GM13977 (cell line): Measurements from ENCODE around the gene AP3D1.
"Not testable (repeated sequence)": the region's sequence is repeated elsewhere in the genome, so short reads cannot be mapped to it uniquely, and the experiment has no call there.

Experiments used
- DNase-seq: peaks from one replicate; pipeline ENCODE4 v3.0.0; 2012; ENCODE audit warnings: low spot score
- in situ Hi-C: fragments of 300-500 bp; cut with MboI; formaldehyde crosslinking; loops from one replicate; pipeline ENCODE4 v1.12.0; 2022; ENCODE audit warnings: low sequenced_read_pairs, low pct_unique_long_range_greater_than_20kb, mixed read lengths, inconsistent platforms; ENCODE audit not compliant: unreplicated experiment
- TF ChIP-seq, protein P1 (sequence below): IDR thresholded peaks from 2 replicates; pipeline ENCODE4 v1.5.1; 2012; ENCODE audit warnings: mild to moderate bottlenecking, control low read depth; ENCODE audit not compliant: insufficient read depth; ENCODE audit errors: extremely low read depth, missing control alignments

The AP3D1 gene

DNA sequence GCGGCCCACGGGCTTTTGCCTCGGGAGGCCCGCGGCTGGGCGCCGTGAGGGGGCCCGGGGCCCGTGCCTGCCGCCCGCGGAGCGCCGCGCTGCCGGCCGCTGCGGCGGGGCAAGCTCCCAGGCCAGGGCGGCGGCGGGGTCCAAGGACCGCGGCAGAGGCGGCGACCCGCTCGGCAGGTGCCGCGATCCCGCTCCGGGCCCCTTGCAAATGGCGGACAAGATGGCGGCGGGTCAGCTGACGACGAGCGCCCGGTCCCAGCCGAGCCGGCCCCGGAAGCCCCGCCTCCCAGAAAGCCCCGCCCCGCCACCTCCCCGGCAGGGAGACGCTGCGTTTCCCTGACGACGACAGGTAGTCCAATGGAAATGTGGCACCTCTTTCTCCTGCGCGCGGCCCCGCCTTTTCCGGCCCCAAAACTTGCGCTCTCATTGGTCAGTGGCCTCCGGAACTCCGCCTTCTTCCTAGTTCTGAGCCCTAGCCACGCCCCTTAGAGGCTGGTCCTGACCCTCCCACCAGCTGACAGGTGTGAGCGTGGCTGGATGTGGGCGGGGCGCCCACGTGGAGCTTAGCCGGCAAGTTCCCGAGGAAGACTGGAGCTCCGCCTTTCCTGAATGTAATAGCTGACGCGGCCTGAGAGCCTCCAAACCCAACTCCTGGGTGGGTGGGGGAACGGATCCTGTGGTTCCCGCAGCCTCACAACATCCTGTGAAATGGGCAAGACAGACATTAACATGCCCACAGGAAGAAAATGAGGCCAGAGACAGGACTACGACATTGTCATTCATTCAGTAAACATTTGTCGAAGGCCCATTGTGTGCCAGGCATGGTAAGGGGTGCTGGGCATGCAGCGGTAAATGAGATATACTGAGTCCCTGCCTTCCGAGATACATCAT lies at the start of gene AP3D1:
Gene AP3D1, minus strand, starts transcription at position 228 of the 891 bp plus-strand sequence. CDS start 232 bp downstream, outside the sequence.
- peak; percentile 100 for DNase-seq
- TF ChIP-seq, protein P1, sequence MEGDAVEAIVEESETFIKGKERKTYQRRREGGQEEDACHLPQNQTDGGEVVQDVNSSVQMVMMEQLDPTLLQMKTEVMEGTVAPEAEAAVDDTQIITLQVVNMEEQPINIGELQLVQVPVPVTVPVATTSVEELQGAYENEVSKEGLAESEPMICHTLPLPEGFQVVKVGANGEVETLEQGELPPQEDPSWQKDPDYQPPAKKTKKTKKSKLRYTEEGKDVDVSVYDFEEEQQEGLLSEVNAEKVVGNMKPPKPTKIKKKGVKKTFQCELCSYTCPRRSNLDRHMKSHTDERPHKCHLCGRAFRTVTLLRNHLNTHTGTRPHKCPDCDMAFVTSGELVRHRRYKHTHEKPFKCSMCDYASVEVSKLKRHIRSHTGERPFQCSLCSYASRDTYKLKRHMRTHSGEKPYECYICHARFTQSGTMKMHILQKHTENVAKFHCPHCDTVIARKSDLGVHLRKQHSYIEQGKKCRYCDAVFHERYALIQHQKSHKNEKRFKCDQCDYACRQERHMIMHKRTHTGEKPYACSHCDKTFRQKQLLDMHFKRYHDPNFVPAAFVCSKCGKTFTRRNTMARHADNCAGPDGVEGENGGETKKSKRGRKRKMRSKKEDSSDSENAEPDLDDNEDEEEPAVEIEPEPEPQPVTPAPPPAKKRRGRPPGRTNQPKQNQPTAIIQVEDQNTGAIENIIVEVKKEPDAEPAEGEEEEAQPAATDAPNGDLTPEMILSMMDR: no peak
- in situ Hi-C loops: loop anchor here (25.0 kb wide), 1 partner anchor 486 kb away; no protein-coding TSS in a partner anchor

- in situ Hi-C loops, DNase-seq: not testable (repeated sequence)
These were observed 49.4 kb upstream of the AP3D1 start for GRCh38 chr19:2200624-2201294.

DNA sequence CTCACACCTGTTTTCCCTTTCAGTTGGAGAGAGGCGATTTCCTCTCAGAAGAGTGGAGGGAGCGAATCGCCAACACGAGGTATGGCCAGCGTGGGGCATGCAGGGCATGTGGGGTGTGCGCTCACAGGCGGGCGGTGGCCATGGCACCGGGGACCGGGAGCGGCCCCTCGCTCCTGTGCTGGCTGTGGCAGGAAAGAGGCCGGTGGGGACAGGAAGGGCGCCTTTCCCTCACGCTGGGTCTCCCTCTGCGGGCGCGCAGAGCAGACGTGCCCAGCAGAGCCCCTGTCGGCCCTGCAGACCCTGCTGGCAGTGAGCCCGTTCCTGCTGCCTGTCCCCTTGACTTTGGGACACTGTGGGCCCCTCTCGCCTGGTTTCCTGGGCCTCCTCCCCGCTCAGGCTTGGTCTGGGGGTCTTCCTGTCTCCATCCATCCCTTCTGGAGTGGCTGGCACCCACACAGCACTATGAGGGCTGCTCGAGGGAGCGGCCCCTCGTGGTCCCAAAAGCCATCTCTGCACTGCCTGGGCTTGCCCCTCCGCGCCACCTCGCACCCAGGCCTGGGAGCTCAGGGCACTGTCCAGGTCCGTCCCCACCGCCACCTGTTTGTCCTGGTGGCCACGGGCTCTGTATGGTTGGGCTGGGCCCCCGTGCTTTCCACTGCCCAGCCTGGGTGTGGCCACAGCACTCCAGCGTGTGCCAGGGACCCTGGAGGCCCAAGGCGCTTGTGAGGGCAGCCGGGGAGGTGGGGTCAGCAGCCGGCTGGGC lies 48.7 kb upstream of the AP3D1 start:
- in situ Hi-C loops: no loop called here
- DNase-seq: no peak
- TF ChIP-seq, protein P1: no peak

DNA sequence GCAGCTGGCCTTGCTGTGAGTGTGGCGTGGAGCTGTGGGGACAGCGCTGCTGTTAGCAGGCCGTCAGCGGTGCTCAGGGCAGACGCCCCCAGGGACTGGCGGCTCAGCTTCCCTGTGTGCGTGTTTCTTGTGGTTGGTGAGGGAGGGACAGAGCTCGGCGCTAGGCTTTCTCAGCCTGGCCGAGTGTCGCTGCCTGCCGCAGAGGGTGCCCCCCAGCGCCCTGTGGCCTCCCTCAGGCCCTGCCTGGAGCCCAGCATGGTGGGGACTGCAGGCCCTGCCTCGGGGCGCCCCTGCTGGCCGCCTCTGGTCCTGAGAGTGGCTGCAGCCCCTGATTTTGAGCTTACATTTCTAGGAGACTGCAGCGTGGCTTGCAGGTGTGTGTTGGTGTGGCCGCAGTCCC lies 47.8 kb upstream of the AP3D1 start:
- DNase-seq: no peak
- in situ Hi-C loops: no loop called here
- TF ChIP-seq, protein P1: peak; percentile 42

- DNase-seq: no peak
- TF ChIP-seq, protein P1: no peak
- in situ Hi-C loops: no loop called here
These were observed 47.0 kb upstream of the AP3D1 start for GRCh38 chr19:2198317-2198716.

DNA sequence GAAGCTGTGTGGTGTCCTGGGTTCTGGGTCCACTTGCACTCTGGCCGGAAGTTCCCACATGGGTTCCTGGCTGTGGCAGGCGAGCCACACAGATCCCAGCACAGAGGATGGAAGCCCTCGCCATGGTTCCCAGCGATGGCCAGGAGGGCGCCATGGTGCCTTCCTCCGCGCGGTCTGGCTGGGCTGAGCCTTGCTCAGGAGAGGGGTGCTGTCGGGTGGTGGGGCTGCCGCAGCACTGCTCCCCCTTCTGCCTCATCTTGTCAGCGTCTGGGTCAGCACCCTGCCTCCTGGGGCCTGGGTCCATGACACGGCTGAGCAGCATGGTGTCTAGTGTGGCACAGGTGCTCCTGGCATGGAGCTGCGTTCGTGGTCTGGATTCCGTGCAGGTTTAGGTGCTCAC lies 45.9 kb upstream of the AP3D1 start:
- in situ Hi-C loops: no loop called here
- no peak for DNase-seq
- TF ChIP-seq, protein P1: no peak
